ENCODE measurements around the gene OBSCN. TPM values are rescaled to one million over a fixed set of nuclear protein-coding genes. Genes with fewer than 3 reads are reported as not detected.
A peak's percentile ranks its signal among the peaks of the same experiment; 100 is the strongest.

OBSCN gene
- total RNA-seq, 1 donor from 2014 or later, result 9.5 TPM

DNA sequence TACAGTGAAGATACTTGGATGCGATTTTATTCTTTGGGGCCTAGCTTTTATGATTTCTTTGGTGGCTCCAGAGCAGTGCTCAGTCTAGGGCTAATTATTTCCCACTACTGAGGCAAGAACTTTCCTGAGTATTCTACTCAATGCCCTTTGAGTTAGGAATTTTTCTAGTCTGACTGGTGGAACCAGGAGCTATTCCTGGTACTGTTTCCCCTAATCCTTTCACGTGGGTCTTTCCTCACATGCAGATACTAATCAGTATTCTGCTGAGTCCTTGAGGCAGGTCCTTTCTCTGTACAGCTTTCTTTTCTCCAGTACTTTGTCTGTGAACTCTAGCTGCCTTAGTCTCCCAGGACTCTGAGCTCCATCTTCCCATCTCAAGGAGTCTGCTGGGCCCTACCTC, 122.0 kb downstream of the OBSCN start:
- DNase-seq, result no peak

DNA sequence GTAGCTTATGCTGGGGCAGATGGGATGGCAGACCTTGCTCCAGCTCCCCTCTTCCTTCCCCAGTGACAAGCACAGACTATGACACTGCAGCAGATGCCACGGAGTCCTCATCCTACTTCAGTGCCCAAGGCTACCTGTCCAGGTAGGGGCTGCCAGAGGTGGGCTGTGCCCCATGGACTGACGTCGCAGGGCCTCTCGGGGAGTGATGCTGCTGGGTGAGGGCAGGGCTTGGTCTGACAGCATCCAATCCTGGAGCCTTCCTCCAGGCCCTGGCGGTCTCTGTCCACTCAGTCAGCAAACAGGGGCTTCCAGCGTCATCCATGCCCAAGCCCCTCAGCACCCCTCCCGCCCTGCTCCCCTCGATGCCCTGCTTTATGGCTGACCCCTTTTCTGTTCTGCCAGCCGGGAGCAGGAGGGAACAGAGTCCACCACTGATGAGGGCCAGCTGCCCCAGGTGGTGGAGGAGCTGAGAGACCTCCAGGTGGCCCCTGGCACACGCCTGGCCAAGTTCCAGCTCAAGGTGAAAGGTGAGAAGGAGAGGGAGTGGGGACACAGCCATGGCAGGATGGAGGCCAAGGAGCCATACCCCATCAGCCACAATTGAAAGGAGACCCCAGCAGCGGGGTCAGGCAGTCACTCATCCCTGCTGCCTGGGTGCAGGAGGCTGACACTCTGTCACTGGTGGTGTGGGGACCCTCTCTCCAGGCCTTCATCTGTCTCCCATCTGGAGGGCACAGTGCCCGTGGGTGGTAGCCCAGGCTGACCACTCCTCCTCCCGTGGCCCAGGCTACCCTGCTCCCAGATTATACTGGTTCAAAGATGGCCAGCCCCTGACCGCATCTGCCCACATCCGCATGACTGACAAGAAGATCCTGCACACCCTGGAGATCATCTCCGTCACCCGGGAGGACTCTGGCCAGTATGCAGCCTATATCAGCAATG, 125.2 kb downstream of the OBSCN start:
- DNase-seq, result no peak

DNA sequence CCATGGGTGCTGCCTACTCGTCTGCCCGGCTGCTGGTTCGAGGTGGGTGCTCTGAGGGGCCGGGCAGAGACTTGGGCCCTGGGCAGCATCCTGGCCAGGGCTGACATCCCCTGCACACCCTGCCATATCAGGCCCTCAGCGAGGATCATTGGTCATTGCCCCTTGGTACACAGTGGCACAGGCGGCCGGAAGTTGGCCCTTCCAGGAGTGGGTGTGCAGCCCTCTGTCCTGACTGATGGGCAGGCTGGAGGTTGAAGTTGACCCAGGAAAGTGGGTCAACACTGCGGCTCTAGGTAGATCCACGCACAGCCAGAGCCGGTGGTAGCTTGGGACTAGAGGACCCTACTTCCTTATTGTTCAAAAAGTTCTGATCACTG, 125.9 kb downstream of the OBSCN start:
- no peak for DNase-seq

DNA sequence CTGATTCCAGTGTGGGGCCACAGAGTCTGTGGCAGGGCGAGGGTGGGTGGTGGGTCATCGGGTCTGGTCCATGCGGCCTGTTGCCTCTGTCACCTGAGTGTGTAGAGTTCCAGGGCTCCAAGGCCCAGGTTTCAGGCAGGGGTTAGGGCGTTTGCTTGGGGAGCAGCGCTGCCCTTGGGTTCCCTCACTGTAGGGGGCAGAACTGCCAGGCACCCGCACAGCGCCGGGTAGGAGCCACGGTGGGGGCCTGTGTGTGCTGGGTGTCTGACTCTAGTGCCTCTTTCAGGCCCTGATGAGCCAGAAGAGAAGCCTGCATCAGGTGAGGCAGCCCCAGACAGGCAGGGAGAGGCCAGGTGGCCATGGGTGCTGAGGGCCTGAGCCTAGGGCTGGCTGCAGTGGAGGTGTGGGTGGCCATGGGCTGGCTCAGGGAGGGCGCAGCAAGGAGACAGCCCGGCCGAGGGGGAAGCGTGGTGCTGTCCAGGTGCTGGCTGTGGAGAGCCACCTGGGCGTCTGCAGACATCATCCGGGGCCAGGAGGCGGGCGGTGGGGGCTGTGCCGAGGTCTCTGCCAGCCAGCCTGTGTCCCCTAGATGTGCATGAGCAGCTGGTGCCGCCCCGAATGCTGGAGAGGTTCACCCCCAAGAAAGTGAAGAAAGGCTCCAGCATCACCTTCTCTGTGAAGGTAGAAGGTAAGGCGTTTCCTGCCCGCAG, 126.5 kb downstream of the OBSCN start:
- DNase-seq, result no peak

DNA sequence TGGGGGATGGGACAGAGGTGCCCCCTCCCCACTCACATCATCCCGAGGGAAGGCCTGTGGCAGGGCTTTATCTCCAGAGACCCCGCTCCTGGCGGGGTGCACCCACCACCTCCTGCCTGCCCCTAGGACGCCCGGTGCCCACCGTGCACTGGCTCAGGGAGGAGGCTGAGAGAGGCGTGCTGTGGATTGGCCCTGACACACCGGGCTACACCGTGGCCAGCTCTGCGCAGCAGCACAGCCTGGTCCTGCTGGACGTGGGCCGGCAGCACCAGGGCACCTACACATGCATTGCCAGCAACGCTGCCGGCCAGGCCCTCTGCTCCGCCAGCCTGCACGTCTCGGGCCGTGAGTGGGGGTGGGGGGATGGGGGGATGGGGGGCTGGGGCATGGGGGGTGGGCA, 127.1 kb downstream of the OBSCN start:
- no peak for DNase-seq

DNA sequence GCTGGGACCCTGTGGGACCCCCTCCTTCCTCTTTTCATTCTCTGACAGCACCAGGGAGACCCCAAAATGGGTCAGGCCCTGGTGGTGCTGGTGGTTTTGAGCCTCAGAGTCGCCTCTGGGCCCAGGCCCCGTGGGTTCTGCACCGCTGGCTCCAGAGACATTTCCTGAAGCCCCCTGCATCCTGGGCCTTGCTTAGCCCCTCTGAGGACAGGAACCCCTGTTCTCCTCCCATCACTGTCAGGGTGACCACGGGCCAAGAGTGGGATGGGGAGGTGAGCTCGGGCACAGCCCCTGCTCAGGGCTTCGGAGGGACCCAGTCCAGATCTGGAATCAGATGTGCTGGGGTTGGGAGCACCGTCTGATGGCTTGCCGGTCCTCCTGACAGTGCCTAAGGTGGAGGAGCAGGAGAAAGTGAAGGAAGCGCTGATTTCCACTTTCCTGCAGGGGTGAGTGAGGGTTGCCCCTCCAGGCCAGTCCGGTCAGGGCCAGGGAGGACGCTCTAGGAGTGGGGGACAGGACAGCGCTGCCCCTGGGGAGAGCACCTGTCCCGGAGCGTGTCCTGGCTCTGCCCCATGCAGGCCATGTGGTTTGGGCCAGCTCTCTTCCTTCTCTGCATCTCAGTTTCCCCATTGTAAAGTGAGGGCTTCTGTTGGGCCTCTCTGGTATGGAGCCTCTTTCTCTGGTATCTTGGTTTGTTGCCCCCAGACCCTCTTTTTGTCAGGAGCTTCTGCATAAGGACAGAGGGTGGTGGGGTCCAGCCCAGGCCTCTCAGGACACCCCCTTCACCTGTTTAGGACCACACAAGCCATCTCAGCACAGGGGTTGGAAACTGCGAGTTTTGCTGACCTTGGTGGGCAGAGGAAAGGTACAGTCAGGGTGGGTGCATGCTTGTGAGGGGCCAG, 127.8 kb downstream of the OBSCN start:
- no peak for DNase-seq

DNA sequence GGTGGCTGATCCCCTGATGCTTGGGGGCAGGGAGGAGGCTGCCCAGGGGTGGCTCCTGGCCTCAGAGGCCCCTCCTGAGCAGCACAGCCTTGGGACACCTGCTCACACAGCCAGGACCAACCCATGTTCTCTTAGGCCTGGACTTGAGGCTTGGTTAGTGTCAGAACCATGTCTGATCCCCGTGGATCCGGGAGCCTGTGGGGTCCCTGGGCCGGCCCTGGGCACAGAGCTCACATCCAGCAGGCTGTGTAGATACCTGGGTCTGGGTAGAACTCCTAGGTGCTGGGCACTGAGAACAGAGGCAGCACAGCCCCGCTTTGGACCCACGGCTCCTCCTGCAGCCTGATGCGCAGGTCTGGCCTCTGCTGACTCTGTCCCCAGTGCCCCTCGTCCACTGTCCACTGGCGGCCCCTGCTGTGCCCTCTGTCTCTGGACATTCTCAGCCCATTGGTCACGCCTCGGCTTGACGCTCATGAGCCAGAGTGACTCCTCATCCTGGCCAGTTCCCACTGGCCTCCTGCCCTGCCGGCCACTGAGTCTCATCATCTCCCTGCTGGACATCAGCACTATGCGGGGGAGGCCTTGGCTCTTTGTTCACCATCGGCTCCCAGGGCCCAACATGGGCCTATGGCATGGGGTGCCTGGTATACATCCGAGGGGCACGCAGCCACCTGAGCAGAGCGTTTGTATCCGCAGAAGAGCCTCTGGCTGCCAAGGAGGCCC, 128.6 kb downstream of the OBSCN start:
- no peak for DNase-seq

DNA sequence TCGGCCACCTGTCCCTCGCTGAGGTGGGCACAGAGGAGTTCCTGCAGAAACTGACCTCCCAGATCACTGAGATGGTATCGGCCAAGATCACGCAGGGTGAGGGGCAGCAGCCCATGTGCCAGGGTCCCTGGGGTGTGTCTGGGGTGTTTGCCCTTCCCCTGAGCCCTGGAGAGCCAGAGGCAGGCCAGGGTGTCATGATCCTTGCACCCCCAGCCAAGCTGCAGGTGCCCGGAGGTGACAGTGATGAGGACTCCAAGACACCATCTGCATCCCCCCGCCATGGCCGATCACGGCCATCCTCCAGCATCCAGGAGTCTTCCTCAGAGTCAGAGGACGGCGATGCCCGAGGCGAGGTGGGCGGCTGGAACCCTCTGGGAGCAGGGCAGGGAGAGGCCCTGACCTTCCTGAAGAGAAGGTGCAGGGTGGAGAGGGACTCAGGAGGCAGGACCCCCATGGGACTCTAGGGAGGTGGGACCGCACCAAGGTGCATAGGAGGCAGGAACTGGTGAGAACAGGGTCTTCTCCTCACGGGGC, 129.3 kb downstream of the OBSCN start:
- DNase-seq, result no peak

DNA sequence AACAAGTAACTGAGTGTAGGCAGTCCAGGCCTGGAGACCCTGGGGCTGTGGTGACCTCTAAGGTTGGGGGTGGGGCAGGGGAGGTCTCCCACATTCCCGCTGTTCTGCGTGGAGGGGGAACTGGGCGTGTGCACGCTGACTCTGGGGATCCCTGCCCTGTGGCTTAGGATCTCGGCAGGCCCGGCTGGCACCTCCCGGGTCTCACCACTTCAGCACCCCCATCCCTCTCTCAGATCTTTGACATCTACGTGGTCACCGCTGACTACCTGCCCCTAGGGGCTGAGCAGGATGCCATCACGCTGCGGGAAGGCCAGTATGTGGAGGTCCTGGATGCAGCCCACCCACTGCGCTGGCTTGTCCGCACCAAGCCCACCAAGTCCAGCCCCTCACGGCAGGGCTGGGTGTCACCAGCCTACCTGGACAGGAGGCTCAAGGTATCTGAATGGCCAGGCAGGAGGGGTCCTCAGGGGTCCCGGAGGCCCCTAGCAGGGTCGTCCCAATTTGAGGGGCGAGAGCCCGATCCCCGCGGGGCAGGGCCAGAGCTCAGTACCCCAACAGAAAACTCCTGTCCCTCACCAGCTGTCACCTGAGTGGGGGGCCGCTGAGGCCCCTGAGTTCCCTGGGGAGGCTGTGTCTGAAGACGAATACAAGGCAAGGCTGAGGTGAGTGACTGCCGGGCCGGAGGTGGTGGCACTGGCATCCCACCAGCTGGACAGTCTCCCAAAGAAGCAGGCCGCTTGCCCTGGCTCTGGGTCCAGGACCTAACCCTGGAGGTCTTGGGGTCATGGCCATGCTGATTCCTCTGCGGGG, 130.1 kb downstream of the OBSCN start:
- DNase-seq, result no peak

DNA sequence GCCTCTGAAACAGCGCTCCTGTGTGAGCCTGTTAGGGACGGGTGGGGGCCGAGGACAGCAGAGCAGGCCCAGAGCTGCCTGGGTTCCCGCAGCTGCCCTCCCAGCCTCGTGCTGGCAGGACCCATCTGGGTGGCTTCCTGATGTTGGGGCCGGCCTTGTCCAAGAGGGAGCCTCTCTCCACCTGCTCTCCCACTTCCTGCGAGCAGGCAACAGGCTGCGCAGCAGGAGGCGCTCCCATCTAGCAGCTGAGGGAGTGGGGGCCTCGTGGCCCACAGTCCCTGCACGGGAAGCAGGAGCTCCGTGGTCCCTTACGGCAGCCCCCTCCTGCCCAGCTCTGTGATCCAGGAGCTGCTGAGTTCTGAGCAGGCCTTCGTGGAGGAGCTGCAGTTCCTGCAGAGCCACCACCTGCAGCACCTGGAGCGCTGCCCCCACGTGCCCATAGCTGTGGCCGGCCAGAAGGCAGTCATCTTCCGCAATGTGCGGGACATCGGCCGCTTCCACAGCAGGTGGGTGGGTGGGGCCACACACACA, 130.7 kb downstream of the OBSCN start:
- no peak for DNase-seq

DNA sequence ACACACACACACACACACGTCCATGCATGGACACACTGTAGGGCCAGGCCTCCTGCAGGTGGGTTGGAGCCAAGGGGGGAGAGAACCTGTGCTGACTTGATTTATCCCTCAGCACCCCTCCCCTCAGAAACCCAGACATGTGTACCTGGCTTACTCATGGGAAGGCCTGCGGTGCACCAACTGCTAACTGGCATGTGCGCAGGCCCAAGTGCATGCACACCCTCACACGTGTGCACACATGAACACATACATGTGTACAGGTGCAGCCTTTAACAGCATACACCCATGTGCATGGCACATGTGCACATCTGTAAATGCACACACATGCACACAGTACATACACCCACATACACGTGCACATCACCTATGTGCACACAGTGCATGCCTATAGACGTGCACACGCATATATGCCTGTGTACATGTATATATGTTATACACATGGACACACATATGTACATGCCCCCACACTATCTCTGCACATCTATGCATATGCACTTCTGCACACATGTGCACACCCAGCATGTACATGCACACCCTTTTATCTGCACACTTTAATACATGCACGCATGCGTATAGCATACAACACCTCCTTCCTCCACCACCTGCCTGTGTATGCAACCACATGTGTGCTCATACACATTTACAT, 131.3 kb downstream of the OBSCN start:
- no peak for DNase-seq

DNA sequence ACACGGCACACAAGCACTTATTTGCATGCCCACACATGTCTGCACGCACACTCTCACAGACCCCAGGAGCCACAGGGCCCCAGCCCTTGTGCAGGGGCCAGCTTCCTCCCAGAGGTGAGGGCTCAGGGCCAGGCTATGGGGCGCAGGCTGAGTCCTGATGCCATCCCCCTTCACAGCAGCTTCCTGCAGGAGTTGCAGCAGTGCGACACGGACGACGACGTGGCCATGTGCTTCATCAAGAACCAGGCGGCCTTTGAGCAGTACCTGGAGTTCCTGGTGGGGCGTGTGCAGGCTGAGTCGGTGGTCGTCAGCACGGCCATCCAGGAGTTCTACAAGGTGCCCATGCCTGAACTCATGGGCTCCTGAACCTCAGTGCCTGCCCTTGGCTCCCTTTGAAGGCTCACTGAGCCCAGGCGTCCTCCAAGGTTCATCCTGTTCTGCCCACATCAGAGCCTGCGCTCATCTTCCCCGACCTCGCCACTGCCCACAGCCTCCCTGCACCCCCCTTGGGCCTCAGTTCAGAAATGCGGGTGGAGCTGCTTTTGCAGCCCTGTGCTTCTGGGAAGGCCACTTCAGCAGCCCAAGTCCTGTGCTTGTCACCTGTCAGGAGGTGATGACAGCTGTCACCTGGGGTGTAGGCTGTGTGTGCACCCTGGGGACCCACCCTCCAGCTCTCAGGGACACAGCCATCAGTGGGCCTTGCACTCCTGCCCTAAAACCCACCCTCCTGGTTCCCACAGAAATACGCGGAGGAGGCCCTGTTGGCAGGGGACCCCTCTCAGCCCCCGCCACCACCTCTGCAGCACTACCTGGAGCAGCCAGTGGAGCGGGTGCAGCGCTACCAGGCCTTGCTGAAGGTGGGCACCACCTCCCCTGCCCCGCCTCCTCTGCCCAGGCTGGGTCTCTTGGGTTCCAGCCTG, 132.2 kb downstream of the OBSCN start:
- DNase-seq, result no peak

DNA sequence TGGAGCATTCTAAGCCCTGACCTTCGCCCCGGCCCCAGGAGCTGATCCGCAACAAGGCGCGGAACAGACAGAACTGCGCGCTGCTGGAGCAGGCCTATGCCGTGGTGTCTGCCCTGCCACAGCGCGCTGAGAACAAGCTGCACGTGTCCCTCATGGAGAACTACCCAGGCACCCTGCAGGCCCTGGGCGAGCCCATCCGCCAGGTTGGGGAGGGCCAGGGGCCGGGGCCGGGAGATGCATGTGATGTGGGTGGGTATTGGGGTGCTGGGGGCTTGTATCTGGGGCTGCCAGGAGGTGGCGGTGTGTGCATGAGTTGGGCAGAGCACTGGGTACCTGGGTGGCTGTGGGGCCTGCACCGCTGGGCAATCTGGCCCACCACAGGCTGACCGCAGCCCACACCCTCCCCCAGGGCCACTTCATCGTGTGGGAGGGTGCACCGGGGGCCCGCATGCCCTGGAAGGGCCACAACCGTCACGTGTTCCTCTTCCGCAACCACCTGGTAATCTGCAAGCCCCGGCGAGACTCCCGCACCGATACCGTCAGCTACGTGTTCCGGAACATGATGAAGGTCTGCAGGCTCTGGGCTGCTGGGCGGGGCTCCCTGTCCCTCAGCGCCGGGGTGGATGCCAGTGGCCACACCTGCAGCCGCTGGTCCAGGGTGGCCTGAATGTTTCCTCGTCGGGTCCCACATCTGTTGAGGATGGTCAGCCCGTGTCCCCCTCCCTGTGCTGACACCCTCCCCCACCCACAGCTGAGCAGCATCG, 133.0 kb downstream of the OBSCN start:
- DNase-seq, result peak; percentile 16

DNA sequence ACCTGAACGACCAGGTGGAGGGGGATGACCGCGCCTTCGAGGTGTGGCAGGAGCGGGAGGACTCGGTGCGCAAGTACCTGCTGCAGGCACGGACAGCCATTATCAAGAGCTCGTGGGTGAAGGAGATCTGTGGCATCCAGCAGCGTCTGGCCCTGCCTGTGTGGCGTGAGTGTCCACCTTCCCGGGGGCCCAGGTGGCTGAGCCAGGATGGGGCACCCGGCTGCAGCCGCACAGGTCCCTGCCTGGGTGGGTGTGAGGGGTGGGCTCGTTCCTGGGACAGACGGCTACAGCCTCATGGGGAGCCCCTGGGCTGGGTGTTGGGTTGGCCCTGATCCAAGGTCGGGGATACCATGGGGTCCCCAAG, 133.6 kb downstream of the OBSCN start:
- DNase-seq, result no peak

DNA sequence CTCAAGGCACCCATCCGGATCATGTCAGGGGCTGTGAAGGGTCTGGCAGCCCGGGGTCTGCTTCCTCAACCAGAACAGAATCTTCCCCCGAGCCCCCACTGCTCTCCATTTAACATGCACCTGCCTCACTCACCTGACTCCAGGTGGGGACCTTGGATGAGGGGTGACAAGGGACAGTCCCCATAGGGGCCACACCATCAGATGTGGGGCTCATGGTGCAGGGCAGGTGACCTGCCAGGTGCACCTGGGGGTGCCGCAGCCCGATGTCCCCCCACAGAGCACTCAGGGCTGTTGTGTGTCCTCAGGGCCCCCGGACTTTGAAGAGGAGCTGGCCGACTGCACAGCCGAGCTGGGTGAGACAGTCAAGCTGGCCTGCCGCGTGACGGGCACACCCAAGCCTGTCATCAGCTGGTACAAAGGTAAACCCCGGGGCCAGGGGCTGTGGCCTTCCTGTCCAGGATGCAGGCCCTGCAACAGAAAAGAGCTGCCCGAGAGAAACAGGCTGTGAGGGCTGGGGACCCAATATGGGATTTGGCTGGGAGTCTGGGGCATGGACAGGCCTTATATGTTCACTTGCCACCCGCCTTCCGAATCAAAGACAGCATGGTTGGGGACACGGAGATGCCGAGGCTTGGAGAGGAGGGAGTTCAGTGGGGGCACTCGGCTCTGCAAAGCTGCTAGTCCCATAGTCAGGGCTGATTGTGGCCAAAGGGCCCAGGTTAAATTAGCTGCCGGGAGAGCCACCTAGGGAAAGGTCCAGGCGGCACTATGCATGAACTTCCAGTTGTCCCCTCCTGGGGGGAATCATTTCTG, 134.2 kb downstream of the OBSCN start:
- no peak for DNase-seq

DNA sequence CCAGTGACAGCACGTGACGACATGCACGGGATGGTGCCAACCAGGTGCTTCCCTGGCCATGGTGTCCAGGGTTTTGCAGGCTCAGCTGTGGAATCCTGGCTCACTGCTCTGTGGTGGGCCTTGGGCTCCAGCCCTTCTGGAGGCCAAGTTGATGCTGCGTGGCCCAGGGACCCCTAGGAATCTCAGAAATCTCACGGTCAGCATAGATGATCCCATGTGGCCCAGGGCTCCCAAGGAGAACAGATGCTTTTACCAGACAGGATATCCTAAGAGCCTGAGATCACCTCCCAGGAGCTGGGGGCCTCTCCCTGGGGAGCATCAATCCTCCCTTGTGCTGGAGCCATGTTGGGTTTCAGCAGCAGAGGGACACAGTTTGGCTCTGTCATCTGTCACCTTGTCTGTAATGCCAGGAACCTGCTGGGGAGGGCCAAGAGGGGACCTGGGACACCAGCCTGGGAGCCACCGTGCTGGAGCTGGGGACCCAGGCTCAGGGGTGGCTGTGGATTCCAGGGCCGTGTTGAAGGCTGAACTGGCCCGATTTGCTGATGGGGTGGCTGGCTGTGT, 134.9 kb downstream of the OBSCN start:
- DNase-seq, result no peak

DNA sequence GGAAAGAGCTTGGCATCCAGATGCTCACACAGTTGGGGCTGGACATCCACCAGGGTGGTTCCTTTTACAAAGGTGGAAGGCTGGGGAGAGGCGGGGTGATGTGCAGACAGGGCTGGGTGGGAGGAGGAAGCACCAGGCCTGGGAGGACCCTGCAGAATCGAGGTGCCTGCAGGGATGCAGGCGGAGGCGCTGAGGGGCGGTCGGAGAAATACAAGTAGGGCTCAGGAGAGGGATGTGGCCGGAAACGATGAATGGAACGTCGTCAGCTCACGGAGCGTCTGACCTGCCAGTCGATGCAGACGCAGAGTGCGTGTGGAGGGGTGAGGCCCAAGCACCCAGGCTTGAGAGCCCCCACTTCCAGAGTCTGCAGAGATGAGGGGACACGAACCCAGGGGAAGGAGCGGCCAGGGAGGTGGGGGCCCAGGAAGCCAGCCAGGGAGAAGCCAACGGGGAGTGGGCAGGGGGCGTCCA, 135.4 kb downstream of the OBSCN start:
- DNase-seq, result no peak

Measured in dermis blood vessel endothelial cell (primary cell).